GM18511 (cell line): ENCODE results near the gene GAMT.
"Not testable (repeated sequence)": the region's sequence is repeated elsewhere in the genome, so short reads cannot be mapped to it uniquely, and the experiment has no call there.

Experiments used
- ATAC-seq: cut with Tn5 transposase; IDR thresholded peaks from one replicate; pipeline ENCODE4 v1.9.1; 2021; ENCODE audit warnings: mild to moderate bottlenecking, moderate library complexity; ENCODE audit not compliant: unreplicated experiment

GAMT gene

DNA sequence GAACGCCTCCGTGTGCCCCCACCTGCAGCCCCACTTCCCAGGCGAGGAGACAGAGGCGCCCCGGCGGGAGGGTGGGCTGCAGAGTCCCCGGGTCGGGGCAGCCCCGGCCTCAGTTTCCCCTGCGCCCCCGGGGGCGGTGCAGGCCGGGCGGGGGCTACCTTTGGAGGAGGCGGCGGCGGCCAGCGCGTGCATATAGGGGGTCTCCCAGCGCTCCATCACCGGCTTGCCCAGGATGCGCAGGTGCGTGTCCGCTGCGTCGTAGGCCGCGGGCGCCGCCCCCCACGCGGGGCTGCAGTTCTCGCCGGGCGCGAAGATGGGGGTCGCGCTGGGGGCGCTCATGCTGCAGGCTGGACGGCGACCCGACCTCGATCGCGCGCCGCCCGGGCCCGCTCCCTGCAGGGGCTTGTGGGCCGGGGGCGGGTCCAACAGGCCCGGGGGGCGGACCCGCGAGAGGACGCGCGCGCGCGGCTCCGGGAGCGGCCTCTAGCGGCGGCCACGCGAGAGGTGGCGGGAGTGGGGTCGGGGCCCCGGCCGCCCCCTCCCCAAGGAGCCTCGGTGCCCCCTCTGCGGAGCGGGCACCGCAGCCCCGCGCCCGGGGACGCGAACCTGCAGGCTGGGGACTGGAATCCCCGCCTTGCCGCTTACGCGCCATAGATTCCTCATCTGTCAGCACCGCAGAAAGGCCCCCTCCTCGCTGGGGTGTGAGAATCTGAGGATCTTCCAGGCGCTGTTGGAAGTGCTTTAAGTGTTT, at the start of gene GAMT:
TSS of gene GAMT (minus strand) at position 405 of the 751 bp plus-strand sequence. CDS start at position 339, 66 bp downstream.
- ATAC-seq = no peak

DNA sequence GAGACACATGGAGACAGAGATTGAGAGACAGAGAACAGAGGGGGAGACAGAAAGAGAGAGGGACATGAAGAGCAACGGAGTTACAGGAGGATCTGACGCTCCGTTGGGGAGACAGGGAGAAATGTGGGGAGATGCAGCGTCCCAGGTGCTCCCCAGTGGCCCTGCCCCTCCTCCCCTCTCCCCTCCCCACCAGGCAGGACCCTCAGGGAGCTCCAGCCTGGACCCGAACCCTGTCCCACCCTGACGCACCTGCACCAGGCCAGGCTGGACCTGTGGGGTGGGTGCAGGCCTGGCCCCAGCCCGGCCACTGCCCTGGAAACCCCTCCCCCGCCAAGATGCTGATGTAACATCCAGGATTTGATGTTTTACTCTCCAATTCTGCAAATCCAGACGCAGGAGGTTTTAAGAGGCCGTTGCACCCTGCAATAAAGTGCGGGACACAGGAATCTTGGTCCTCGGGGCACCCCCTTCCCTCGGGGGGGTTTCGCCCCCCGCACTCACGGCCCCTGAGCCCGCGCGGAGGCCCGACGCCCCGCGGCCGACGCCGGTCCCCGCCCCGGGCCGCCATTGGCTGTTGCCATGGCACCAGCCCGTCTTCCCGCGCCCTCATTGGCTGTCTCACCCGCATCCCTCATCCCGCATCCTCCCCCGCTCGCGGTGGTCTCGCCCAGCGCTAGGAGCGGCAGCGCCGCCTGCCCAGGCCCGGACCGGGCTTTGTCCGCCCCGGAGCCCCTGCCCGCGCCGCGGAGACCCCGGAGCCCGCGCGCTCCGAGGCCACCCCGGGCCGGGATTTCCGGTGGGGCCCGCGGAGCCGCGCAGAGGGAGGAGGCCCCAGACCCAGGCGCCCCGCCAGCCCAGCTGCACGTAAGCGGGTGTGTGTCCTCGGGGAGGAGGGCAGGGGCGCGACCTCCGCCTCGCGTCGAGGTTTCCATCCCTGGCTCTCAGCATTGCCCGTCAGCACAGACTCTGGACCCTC, 48.4 kb upstream of the GAMT start, which contains the start of gene APC2:
TSS of gene APC2 (plus strand) at position 655 of the 976 bp plus-strand sequence. CDS start 2,881 bp downstream, outside the sequence.
- no peak for ATAC-seq

DNA sequence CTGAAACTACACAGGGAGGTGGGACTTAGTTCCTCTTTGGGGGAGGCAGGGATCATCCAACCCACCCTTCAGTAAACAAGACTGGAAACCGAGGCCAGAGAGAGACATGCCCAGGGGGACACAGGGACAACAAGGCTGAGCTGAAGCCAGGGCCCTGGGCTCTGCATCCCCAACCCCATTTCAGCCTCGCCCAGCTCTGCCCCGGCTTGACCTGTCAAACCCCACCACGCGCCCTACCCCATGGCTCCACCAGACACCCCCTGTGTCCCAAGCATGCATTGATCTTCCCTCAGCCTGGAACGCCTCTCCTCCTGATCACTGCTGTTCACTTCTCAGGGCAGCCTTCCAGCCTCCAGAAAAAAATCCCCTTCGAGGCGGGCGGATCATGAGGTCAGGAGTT, 46.6 kb upstream of the GAMT start:
- ATAC-seq = no peak

DNA sequence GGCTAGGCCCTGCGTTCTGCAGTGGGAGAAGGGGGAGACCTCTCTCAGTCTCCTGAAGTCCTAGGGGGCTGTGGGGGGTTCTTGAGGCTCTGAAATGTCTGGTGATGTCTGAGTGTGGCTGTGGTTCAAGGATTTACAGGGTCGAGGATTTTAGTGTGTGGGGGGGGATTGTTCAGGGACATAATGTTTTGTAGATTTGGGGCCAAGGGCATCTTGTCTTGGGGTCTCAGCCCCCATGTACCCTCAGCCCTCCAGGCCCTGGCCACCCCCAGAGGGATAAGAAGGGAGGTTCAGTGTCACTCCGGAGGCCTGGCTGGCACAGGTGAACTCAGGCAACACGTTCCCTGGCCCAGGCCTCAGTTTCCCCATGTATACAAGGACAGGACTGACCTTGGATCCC, 46.2 kb upstream of the GAMT start:
- ATAC-seq = no peak

DNA sequence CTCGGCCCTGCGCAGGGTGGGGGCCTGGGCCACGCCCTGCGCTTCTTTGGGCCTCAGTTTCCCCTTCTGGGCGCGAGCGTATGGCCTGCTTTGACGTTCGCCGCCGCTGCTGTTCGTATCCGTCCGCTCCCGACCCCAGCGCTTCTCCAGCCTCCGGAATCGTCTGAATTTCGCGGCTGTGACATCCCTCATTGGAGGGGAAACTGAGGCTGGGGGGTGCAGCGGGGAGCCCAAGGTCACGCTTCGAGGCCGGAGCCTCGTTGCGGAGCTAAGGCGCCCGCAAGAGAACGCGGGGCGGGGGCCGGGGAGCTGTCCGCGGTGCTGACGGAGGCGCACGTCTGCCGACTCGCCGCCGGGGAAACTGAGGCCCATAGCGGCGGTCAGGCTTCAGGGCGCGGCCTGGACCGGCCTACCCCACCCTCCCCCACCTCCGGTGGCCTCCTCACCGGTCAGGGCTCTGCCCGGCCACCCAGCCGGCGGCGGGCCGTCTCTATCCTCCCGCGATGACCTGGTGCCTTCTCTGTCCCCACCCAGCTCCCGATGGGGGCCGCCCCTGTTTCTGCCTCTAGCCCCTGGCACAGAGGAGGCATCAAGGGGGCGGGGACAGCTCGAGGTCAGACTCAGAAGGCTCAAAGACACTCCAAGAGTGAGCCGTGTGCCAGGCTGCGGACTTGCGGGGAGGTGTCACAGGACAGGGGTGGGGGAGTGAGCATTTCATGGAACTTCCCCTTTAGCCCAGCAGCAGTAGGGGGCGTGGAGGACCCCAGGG, 45.6 kb upstream of the GAMT start:
- ATAC-seq = no peak

DNA sequence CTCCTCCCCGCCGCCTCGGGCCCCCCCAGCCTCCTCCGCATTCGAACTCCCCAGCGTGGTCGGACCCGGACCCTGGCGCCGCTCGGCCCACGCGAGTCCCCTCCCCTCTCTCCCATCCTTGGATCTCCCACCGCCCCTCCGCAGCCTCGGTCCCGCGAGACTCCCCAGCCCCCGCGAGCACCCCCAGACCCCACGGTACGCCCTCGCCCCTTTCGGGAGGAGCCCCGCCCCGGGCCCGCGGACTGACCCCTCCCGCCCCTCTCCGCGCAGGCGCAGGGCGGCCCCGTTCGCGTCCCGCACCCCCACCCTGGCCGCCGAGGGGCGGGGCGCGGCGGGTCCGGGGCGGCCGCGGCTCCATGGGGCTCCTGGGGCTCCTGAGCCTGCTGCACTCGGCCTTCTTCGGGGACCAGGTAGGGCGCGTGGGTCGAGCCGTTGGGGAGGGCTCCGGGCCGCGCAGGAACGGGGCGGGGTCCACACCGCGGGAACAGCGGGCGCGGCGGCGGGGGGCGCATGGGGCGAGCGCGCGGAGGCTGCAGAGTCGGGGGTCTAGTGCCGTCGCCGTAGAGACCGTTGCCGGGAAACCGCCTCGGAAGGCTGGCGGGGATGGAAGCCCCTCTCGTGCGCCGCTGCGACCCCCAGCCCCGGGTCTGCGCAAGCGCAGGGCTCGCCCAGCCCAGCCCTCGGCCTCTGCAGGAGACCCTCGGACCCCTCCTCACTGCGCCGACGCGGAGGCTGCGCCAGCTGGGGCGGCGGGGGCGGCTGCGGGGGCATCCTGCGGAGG, 44.8 kb upstream of the GAMT start:
- no peak for ATAC-seq

DNA sequence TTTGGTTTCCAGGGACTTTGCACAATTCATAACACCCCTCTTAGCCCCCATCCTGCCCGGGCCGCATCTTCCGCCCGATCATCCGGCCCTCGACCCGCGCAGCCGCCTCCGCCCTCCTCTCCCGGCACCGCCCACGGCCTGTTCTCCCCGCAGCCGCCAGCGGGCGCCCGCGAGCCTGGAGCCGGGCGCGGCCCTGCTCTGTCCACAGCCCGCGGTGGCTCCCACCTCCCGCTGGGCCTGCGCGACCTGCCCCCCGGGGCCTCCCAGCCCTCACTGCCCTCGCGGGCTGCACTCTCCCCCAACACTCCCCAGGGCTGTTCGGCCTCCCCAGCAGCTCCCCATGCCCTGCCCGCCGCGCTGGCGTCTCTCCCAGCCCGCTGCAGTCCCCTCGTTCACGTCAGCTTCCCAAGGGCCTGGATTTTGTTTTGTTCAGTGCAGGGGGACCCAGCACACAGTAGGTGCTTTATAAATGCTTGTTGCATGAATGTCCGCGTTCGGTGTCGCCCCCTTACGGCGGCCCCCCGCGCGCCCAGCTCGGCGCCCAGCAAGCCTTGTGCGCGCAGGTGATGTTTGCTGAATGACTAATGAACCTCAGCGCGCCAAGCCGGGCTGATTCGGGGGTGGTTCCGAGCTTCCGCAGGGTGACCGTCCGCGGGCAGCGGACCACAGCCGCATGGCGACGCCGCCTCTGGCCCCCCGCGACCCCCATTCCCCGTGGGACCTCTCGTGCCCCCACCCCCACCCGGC, 44.0 kb upstream of the GAMT start:
- ATAC-seq = no peak

DNA sequence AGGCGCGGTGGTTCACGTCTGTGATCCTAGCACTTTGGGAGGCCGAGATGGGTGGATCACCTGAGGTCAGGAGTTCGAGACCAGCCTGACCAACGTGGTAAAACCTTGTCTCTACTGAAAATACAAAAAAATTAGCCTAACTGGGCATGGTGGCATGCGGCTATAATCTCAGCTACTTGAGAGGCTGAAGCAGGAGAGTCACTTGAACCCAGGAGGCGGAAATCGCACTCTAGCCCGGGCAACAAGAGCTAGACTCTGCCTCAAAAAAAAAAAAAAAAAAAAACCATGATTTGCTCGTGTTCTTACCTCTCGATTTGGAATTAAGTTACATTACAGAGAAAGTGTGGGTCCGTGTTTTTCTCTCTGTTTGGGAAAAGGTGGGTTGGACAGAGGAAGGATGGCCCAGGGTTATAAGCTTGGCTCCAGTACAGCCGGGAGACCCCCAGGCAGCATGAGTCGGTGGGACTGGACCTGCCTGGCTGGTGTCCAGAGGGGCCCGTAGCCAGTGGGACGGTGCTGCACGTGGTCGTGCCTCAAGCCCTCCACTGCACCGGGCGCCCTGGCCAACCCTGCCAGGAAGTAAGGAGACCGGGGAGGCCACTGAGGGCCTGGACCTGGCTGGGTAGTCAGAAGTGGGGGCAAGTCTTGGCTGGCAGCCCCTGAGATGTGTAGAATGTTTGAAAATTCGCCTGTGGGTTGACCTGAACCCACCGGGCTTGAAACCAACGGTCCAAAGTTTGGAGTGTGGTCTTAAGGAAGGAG, 40.5 kb upstream of the GAMT start:
- ATAC-seq = no peak

DNA sequence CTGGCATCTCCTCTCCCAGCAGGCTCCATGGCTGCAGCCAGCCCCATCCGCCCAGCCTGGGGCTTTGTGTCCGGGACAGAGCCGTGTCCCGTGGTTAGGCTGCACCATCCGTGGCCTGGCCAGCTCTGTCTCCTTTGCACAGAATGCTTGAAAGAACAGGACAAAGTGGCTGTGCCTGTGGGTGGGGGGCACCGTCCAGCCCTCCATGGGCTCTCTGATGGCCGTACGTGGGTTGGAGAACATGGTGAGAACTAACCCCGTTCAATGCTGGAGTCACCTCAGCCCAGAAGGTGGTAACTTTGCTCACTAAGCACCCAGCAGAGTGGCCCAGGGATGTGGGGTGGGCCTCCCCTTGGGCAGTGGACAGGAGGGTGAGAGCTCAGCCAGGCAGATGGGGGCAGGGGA, 39.7 kb upstream of the GAMT start:
- no peak for ATAC-seq

DNA sequence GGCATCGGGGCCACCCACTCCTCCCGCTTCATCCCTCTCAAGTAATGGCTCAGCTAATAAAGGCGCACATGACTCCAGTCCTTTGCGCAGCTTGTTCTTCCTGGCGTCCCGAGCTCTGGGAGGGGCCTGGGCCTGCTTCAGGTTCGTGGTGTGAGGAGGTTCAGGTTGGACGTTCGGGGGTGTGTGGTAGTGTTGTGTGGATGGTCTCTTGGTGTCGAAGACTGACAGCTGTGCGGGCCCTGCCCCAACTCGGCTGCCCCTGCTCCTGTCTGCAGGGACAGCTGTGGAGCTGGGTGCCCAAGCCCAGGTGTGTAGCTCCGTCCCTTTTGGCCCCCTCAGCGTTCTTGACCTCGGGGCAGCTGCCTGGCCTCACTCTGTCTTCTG, 39.1 kb upstream of the GAMT start:
- ATAC-seq = no peak

DNA sequence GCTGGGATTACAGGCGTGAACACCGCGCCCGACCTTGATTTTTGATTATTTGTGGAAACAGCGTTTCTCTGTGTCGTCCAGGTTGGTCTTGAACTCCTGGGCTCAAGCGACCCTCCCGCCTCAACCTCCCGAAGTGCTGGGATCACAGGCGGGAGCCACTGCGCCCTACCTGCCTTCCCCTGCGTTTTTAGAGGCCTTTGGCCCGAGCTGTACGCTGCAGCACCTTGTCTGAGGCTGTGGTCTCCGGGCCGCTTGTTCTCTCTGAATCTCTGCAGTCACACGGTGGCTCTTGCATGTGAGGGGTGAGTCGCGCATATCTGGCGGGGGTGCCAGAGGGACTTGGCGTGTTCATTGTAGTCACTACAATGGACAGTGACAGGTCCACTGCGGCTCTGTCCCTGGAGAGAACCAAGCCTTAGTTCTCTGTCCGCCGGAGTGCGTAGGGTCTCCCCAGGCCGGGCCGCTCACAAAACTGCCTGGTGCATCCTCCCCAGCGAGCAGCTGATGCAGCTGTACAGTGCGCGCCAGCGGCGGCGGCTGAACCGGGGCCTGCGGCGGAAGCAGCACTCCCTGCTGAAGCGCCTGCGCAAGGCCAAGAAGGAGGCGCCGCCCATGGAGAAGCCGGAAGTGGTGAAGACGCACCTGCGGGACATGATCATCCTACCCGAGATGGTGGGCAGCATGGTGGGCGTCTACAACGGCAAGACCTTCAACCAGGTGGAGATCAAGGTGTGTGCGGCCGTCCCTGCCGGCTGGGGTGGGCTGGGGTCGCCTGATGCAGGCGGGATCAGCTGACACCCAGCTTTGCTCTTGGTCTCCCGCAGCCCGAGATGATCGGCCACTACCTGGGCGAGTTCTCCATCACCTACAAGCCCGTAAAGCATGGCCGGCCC, 38.4 kb upstream of the GAMT start:
- ATAC-seq = not testable (repeated sequence)

DNA sequence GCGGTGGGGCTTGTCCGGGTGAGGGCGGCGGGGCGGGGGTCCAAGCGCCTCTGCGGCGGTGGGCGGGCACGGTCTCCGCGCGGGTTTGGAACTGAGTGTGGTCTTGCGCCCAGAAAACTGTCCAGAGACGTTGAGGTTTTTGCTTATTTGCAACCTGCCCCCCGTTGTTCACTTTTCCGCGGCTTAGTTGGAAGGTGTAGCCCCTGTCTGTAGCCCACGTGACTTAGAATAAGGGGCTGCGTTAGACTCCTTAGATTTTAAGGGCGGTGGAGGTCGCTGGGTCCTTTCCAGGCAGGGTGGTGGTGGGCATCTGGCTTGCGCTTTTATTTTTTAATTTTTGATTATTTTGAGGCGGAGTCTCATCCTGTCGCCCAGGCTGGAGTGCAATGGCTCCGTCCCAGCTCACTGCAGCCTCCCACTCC, 37.6 kb upstream of the GAMT start:
- no peak for ATAC-seq

DNA sequence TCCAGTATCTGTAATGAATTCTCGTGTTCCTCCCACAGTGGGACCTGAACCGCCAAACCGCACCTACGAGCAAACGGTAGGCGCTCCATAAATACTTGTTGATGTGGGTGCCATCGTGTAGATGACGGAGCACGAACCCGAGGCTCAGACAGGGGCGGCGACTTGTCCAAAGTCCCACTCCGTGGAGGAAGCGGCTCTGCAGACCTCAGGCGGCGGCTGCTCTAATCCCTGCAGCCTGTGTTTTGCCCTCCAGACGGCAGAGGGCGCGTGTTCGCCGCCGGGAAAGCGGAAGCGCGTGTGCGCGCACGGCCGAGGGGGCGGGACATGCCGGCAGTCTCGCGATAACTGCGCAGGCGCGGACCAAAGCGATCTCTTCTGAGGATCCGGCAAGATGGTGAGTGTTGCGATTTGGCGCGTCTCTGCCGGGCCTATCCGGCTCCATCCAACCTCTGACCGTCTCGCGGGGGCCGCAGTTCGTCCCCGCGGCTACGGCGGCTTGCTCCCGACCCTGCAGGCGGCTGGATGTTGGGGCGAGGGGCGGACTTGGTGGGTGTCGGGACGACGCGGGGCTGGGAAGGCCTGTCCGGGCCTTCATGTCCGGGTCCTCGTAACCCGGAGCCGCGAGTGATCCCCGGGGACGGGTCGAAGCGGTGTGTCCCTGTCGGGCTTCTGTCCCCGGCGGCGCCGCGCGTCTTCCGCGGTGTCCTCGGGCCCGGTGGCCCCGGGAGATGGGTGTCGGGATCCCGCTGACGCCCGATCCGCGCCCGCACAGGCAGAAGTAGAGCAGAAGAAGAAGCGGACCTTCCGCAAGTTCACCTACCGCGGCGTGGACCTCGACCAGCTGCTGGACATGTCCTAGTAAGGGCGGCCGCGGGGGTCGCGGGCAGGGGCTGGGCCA, 36.9 kb upstream of the GAMT start, which contains the start of gene RPS15:
TSS of gene RPS15 (plus strand) at position 362 of the 898 bp plus-strand sequence. CDS start at position 392, 30 bp downstream.
- peak; percentile 92 for ATAC-seq

DNA sequence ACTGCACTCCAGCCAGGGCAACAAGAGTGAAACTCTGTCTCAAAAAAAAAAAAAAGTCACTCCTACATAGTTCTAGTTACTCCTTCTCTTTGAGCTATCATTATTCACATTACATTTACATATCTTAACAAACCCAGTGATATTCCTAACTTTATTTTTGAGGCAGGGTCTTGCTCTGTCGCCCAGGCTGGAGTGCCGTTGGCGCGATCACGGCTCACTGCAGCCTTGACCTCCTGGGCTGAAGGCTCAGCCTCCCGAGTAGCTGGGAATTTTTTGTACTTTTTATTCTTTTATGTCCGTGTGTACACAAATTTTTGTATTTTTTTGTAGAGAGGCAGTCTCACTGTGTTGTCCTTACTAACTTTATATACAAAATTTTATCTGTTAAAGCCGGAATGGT, 36.3 kb upstream of the GAMT start:
- no peak for ATAC-seq

DNA sequence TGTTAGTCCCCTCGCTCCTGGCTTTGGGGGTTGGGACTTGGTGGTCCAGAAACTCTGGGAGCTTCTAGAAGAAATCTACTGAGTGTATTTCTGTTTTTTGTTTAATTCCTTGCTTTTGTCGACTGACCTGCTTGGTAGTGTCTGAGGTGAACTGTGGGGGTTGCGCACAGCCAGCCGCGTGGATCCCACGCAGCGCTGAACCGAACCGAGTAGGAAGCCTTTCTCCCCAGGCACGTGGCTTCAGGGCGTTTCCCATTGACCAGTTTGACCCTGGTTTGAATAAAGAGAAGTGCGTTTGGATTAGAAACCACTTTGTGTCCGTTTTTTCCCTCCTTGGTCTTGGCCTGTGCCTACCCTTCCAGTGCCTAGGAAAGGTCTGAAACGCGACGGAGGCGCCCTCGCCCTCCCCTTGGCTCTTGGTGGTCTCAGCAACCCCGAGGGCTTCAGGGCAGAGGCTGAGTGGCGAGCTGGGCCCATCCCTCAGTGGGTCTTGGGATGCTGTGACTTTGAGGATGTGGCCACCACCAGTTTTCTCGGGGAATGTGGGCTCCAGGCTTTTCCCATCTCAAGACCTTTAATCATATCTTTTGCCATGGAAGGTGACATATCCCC, 34.1 kb upstream of the GAMT start:
- no peak for ATAC-seq

DNA sequence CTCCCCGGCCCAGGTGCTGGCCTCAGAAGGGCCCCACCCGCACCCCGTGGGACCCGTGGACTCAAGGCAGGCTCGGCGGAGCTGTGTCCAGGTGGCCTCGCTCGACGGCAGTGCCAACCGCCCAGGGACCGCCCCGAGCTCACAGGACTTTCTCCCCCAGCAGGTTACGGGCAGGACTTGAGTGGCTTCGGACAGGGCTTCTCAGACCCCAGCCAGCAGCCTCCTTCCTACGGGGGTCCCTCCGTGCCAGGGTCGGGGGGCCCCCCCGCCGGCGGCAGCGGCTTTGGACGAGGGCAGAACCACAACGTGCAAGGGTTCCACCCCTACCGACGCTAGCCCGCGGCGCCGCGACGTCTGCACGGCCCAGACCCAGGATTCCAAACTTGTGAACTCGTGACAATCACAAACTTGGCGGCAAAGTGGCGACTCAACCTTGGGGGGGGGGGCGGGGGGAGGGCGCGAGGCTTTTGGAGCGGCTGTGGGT, 33.3 kb upstream of the GAMT start:
- no peak for ATAC-seq
